UCSD-AML1 (cell line): ENCODE measurements around the gene C20orf204.

Source experiments
- DNase-seq: peaks from one replicate; lab custom pipeline; 2025; ENCODE audit not compliant: unreplicated experiment; lab: John Stamatoyannopoulos, UW

Gene C20orf204

DNA sequence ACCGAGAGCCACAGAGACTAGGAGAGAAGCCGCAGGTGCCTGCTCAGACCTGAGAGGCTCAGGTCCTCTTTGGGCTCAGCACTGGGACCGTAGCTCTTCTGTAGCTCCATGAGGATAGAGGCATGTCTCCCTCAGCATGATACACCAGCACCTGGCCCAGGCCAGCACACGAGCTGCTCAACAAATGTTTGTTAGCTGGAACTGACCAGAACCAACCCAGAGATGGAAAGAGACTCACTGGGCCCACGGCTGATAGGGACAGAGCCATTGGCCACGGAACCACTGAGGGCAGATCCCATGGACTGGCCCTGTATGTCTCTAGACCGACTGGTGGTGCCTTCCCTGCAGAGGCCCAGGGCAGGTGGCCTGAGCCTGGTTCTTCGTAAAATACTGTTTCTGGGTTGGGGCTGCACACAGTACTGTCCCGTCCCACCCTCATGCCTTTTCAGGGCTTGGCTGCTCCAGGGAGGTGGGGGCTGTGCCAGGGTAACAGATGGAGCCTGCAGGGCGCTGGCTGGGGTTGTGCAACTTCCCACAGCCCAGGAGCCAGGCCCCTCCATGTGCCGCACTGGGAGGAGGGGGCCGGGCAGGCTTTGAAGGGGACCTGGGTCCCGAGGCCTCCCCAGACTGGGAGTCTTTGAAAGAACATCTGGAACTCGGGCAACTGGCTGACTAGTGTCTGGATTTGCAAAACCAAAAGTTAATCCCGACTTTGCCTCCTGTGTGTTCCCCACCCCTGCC is 5.2 kb downstream of the C20orf204 start:
- peak; percentile 57 for DNase-seq

DNA sequence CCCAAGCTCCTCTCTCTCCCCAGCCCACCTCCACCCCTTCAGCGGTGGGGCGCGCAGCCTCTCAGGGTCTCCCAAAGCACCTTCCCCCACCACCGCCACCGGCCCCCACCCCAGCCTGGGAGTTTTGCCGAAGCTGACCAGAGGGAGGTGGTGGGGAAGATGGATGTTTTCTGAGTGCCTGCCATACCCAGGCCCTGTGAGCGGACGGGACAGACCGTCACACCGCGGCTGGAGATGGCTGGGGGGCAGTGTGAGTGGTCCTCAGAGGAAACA is 5.7 kb downstream of the C20orf204 start:
- DNase-seq, result no peak

DNA sequence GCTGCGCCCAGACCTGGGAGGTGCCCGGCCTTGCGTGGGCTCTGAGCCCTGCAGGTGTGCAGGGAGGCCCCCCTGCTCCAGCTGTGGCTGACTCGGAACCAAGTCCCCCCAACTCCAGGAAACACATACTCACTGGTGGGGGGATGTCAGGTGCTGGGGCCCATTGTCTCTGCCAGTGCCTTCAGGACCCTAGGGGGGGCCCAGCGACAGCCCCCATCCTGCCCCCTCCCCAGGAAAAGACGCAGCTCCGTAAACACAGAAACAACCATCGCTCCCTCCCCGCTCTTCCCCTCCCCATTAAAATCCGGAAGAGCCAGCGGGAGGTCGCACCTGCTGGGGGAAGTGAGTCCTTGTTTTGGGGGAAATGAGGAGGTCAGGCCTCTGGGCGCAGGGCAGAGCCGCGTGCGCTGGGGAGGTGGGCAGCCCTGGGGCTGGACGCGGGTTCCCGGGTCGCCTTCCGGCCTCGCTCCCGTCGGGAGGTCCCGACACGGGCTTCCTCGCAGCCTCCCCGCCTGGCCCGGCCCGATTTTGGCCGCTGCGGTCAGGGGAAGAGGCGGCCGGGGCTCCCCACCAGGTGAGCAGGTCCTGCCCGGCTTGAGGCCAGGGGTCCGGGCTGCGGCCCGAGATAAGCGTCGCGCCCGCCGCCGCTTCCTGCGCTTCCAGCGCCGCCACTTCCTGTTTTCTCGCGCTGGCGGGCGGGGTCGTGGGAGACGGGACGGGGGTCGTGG is 6.2 kb downstream of the C20orf204 start:
- peak; percentile 59 for DNase-seq

DNA sequence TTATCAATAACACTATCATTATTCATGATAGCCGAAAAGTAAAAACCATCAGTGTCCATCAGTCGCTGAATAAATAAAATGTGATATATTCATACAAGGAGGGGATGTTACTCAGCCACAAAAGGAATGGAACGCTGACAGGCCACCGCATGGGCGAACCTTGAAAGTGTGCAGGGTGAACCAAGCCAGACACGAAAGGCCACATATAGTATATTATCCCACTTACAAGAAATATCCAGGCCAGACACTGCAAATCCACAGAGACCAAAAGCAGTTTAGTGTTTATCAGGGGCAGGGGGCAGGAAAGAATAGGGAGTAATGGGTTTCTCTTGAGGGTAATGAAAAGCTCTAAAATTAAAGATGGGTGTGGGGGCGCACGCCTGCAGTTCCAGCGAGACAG is 7.8 kb downstream of the C20orf204 start:
- no peak for DNase-seq

DNA sequence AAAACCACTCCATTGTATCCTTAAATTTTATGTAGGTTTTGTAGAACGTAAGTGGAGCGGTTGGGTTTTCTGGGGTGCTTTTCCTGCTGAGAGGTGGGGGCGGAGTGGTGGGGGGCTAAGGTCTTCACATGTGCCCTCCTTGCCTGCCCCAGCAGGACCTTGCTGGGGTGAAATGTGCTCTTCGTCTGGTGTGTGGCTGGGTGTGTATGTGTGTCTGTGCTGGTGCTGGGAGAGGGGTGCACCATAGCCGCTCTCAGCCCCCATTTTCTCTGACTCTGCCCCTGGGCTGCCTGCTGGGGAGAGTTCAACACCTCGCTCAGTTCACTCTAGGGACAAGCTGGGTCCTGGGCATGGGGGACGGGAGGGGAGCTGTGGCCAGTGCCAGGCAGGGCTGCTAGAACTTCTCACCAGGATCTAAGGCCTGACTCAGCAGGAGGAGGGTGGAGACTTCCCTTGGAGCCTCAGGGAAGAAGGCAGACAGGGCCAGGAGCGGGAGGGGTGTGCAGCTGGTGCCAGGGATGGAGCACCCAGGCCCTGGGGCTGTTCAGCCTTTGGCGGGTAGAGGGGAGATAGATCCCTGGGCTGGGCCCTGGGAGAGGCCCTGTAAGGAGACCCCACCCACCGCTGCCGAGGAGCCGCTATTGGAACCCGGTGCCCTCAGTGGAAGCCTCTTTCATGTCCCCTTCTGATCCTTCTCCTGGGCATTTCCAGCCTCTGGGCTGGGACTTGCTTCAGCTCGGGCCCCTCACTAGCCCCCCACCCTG is 8.7 kb downstream of the C20orf204 start:
- peak; percentile 51 for DNase-seq

DNA sequence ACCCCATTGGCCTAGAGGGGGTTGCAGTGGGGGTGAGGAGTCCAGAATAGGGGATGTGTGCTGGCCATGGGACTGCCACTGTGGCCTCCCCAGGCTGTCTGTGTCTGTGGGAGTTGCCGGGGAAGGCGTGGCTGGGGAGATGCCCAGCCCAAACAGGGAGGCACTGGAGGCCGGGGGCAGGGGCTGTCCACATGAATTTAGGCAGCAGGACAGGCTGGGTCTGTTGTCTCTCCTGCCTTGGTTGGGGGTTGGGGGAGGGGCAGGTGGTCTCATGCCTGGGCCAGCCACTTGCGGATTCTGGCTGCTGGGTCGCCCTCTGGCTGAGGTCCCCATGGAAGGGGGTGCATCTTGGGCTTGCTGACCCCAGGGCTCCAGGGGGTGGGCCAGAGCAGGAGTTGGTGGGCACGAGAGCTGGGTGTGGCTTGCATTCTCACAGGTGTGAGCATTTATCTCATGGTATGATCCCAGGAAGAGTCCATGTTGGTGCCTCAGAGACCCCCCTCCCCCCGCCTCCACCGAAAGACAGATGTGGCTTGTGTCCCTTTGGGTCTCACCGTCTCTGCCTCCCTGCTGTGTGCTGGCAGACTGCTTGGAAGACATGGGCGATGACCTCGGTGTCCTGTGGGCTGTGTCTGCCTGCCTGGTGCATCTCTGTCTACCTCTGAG is 9.5 kb downstream of the C20orf204 start:
- peak; percentile 45 for DNase-seq

DNA sequence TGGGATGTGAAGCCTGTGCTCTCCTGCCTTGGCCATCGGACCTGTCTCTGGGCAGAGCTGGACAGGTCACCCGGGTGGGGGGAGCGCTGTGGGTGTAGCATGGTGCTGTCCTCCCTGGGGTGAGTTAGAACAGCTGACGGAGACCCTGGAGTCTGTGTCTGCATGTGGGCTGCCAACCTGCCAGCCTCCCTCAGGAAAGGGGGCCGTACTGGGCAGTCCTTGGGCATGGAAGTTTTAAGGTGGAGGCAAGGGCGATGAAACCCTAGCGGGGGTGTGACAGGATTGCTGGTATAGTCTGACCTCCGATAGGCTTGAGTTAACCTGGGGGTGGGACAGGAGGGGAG is 11.0 kb downstream of the C20orf204 start:
- no peak for DNase-seq

DNA sequence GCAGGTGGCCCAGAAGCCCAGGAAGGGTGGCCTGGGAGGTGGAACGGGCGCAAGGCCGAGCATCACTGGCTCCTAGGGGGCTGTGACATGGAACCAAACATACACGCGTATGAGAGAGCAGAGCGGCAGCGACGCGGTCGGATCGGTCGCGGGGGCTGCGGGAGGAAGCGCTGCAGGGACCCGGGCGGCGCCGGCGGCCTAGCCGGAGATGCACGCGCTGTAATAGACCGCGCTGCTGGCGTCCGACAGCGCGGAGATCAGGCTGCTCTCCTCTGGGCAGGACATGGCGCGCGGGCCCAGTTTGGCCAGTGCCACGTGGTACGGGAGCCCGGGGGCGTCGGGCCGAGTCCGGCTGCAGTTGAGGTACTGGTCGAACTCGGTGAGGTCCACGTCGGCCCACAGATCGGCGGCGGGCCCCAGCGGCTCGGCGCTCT is 12.0 kb downstream of the C20orf204 start:
- no peak for DNase-seq

DNA sequence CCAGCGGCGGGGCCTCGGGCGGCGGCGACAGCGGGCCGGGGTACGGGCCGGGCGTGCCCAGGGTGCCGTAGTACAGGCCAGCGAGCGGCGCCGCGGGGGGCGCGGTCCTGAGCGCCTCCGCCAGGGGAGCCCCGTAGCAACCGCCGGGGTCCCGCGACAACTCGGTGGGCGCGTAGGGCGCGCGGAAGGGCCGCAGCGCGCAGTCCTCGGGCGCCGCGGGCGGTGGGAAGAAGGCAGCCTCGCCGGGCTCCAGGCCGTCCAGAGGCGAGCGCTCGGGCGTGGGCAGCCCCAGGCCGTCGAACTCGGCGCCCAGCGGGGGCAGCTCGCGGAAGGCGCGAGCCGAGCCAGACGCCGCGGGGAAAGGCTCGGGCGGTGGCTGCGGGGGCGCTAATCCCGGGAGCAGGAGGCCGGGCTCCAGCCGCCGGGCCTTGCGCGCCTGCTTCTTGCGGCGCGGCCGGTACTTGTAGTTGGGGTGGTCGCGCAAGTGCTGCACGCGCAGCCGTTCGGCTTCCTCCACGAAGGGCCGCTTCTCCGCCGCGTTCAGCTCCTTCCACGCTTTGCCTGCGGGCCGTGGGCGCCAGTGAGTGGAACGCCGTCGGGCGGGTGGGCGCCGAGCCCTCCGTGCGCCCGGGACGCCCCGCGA is 12.5 kb downstream of the C20orf204 start:
- no peak for DNase-seq

DNA sequence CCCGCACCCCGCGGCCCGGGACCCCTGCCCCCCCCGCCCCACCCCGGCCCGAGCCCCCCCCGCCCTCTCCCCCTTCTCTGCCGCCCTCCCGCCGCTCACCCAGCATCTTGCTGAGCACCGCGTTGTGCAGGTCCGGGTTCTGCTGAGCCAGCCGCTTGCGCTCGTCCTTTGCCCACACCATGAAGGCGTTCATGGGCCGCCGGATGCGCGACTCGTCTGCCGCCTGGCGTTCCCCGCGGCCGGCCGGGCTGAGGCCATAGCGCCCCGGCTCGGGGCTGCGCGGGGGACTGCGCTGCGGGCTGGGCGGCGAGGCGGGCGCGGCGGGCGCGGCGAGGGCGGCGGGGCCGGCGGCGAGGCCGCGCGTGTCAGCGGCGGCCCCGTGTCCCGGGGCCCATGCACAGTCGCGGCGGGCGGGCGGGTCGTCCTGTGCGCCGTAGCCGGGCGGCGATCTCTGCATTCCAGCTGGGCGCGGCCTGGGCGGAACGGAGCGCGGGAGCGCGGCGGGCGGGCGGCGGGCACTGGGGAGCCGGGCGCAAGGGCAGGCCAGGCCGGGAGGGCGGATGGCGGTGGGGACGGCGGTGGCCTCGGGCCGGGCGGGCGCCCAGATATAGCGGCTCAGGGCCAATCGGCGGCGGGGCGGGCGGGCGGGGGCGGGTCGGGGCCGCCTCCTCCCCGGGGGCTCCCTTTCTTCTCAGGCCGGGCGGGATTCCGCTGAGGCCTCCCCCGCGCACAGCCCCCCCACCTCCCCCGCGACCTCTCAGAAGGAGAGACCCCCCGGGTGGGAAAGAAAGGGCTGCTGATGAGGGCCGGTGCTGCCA is 13.3 kb downstream of the C20orf204 start, which contains the start of gene SOX18:
Gene SOX18 (minus strand): TSS at position 580 of the 818 bp plus-strand sequence. CDS start 123 bp downstream, at position 457.
- peak; percentile 66 for DNase-seq

DNA sequence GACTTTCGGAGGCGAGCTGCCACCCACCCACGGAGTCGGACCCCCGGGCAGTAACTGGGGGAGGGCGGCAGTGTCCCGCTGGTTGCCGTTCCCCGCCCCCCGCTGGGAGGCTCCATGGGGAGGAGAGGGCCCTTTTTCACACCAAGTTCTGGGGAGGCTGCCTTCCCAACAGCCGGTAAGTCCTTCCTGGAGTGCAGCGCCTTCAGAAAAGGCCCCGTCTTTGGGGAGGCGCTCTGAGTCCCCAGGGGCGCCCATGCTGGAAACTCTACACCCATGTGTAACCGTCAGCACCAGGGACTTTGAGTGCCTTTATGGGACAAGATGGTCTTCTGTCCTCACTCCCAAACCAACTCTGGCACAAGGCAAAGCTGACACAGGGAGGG is 13.9 kb downstream of the C20orf204 start:
- peak; percentile 66 for DNase-seq

DNA sequence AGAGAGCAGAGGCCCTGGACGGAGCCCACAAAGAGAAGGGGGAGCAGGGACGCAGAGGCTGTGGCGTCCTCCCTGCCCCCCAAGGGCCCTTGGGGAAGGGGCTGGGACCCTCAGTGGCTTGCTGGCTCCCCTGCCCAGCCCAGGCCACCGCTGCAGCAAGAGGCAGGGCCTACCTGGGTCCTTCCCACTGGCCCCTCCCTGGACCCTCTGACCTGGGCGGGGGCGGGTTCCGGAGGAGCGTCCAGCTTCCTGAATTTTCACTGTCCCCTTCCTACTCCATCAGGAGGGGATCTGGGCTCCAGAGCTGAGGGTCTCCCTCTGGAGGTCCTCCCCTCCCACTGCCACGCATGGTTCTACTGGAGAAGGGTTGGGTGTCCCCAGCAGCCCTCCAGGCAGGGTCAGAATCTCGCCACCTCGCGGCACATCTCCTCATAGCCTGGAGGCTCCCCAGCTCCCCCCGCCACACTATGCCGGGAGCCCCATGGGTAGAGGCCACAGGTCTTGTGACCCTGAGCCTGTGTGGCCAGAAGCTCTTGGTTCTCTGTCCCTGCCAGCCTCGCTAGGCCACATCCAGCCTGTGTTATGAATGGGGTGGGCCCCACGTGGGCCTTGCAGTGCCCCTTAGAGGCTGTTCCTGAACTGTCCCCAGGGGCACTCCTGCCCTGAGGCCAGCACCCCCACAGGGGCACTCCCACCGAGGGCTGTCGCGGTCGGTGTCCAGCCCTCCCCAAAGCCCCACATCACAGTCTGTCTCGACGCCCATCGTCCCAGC is 14.5 kb downstream of the C20orf204 start:
- peak; percentile 82 for DNase-seq

DNA sequence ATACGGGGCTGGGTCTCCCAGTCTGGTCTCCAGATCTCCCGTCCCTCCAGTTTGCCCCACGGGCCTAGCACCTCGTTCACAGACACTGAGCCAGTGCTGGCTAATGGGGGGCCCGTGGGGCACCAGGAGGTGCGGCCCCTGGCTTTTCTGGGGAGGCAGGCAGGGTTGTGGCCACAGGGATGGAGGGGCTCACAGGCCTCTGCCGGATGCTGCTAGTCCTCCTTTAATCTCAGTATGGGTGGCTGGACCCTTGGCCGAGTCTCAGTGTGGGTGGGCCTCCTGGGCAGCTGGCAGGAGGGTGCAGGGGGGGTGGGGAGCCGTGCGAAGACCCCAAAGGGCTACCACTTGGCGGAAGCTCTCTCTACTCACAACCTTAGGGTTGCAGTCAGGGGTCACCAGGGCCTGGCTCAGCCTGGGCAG is 15.1 kb downstream of the C20orf204 start:
- no peak for DNase-seq

DNA sequence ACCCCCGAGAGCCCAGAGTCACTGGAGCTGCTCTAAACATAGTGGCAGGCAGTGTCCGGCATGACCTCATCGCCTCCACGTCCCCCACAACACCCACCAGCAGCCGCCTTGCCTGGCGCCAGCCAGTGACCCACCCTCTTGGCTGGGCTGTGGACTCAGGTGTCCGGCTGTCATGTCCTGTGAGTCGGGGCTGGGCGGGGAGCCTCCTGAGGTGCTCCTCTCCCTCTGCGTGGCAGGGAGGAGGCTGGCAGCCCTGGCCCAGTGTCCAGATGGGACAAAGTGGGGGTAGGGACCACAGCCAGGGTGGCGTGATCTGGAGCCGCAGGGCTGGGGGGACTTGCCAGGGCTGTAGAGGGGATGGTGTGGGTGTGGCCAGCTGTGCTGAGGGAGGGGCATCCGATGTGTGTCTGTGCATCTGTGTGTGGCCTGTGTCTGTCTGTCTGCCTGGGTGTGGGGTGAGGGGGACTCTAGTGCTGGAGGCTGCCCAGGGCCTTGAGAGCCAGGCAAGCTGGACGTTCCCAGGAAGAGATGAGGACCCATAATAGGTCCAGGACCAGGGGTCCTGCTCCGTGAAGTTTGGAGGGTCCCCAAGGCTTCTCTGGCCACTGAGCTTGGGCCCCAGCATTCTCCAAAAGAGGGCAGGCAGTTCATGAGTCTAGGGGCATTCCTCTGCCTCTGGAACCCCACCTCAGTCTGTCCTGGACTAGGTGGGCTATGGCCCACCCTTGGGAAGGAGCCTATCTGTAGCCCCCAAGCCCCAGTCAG is 15.8 kb downstream of the C20orf204 start:
- DNase-seq, result no peak

DNA sequence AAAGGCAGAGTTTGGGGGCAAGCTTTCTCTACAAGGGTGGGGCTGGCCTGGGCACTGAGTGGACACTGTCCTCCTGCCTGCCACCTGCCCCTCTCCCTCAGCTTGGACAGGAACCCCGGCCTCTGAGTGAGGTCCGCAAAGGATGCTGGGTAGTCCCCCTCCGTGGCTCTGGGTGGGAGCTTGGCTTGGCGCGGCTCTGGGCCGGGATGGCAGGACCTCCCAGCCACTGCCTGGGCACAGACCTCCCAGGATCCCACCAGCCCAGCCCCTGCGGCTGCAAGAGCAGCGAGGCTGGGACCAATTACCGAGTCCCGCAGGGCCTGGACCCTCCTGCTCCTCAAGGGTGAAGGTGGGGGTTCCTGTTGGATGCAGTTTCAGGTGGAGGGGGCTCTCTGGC is 16.3 kb downstream of the C20orf204 start:
- DNase-seq, result no peak

DNA sequence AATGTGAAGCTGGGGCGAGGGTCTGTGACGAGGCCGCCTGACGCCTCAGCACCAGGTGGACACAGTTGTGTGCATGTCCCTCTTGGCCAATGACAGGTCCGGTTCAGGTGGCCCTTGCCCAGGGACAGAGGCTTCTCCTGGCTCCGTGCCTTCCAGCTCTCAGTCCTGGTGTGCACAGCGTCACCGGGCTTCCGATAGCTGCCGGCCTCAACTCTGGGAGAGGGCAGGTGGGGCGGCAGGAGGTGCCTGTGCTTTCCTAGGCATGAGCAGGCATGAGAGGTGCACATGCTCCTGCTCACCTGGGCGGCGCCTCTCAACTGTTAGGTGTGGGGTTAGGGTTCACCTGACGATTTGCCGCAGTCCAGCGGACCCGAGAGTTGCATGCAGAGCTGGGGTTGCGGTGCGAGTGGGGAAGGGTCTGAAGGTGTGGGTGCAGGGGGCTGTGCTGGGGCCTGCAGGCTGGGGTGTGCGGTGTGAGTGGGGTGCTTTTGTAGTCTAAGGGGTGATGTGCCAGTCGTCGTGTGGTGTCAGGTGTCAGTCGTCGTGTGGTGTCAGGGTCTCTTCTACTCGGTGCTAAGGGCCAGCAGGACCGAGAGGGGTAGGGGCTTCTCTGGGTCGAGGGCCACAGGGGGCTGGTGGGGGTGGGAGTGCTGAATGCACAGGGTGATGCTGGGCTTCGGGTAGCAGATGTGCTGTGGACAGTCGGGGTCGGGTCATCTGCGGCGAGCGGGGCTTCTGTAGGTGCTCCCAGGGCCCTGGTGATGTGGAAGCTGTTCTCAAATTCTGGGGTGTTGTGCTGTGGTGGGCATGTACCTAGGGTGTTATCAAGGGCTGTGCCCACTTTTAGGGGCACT is 17.2 kb downstream of the C20orf204 start:
- no peak for DNase-seq

DNA sequence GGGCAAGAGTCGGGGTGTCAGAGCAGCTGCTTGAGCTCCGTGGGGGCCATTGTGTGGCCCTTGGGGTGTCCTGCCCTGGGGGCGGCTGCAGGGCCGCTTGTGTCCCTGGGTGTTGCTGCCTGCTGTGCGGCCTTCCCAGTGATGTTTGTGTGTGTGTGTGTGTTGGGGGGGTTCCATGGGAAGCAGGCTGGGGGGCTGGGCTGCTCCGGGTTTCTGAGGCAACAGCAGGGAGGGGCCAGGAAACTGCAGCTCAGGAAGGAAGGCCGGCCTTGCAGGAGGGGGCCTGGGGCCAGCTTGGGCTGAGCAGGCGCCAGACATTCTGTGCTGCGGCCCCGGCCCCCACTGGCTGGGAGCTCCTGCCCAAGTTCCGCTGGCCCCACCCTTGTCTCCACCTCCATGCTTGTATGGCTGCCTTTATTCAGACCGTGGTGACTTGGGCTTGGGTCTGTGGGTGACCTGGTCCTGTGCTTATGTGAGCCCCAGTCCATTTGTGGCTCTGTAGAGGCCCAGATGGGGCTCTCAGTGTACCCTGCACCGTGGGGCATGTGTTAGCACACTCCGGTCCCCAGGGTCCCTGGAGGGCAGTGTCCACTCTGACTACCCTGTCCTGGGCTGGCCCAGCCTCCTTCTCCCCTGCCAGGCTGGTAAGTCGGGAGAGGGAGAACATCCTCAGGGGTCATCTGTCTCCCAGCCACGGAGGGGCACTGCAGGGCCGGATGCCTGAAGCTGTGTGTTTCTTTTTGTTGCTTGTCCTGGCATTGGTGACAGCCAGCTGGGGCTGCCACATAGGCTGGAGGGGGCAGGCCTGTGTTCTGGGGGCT is 18.1 kb downstream of the C20orf204 start:
- DNase-seq, result peak; percentile 91
